ENCODE measurements around the gene COL11A2.

GRCh38 chr6:33208091-33208967 is 16.1 kb upstream of the COL11A2 start, which contains the start of gene RING1:
- TF ChIP-seq SMC3 (conservative IDR thresholded peaks at IDR 0.05; ENCODE audit: poor library complexity) = no peak
- peak; percentile 86 for TF ChIP-seq EP300 (conservative IDR thresholded peaks at IDR 0.05; ENCODE audit: poor library complexity, severe bottlenecking)
- no peak for TF ChIP-seq EZH2 (IDR thresholded peaks at IDR 0.05; ENCODE audit: borderline replicate concordance, insufficient read depth, low read length, poor library complexity, severe bottlenecking)
- TF ChIP-seq CTCF (IDR thresholded peaks at IDR 0.05; ENCODE audit: poor library complexity, severe bottlenecking) = peak; percentile 11
- peak; percentile 100 for TF ChIP-seq POLR2AphosphoS5 (IDR thresholded peaks at IDR 0.05)
- peak; percentile 85 for TF ChIP-seq MXI1 (conservative IDR thresholded peaks at IDR 0.05; ENCODE audit: poor library complexity, severe bottlenecking)
